Measurements from ENCODE around the gene ZNF469. TPM values are rescaled to one million over a fixed set of nuclear protein-coding genes. Genes with fewer than 3 reads are reported as not detected.

The ZNF469 gene
- total RNA-seq, 1 experiment from 2014 or later: 0.82 TPM

- Histone ChIP-seq H3K36me3 (no peaks in the 10 kb centered on the region), H3K9me3 (no peaks in the 10 kb centered on the region), H3K27me3 (no peaks in the 10 kb centered on the region), H3K4me3 (no peak overlapping the region)
- DNase-seq: no peak
Observed at GRCh38 chr16:88381820-88382451, 823 bp upstream of the ZNF469 start.

GRCh38 chr16:88383401-88384221, 852 bp downstream of the ZNF469 start:
- Histone ChIP-seq H3K9me3 (no peaks in the 10 kb centered on the region), H3K36me3 (no peaks in the 10 kb centered on the region), H3K27me3 (no peaks in the 10 kb centered on the region), H3K4me3 (peak overlapping the region; percentile 46)
- peak; percentile 44 for DNase-seq

- DNase-seq: no peak
- no peaks in the 10 kb centered on the region for H3K27me3 ChIP-seq
- peak overlapping the region; percentile 46 for H3K4me3 ChIP-seq
- H3K9me3 ChIP-seq: no peaks in the 10 kb centered on the region
- H3K36me3 ChIP-seq: no peaks in the 10 kb centered on the region
Observed at GRCh38 chr16:88384222-88385111, 1.7 kb downstream of the ZNF469 start.

- H3K27me3 ChIP-seq: no peaks in the 10 kb centered on the region
- H3K36me3 ChIP-seq: no peaks in the 10 kb centered on the region
- no peak for DNase-seq
- H3K9me3 ChIP-seq: no peaks in the 10 kb centered on the region
- H3K4me3 ChIP-seq: no peak overlapping the region
Observed at GRCh38 chr16:88385112-88385594, 2.4 kb downstream of the ZNF469 start.

GRCh38 chr16:88385831-88386815, 3.4 kb downstream of the ZNF469 start:
- H3K36me3 ChIP-seq: no peaks in the 10 kb centered on the region
- no peak overlapping the region for H3K4me3 ChIP-seq
- no peaks in the 10 kb centered on the region for H3K27me3 ChIP-seq
- no peaks in the 10 kb centered on the region for H3K9me3 ChIP-seq
- DNase-seq: no peak

GRCh38 chr16:88387180-88387765, 4.5 kb downstream of the ZNF469 start:
- no peak for DNase-seq
- no peaks in the 10 kb centered on the region for H3K27me3 ChIP-seq
- no peaks in the 10 kb centered on the region for H3K9me3 ChIP-seq
- H3K4me3 ChIP-seq: no peak overlapping the region
- no peaks in the 10 kb centered on the region for H3K36me3 ChIP-seq

GRCh38 chr16:88387941-88388627, 5.3 kb downstream of the ZNF469 start:
- no peak overlapping the region for H3K4me3 ChIP-seq
- DNase-seq: no peak
- no peaks in the 10 kb centered on the region for H3K9me3 ChIP-seq
- no peaks in the 10 kb centered on the region for H3K36me3 ChIP-seq
- no peaks in the 10 kb centered on the region for H3K27me3 ChIP-seq

- Histone ChIP-seq H3K36me3 (no peaks in the 10 kb centered on the region), H3K27me3 (no peaks in the 10 kb centered on the region), H3K4me3 (no peak overlapping the region), H3K9me3 (no peaks in the 10 kb centered on the region)
- DNase-seq: no peak
Observed at GRCh38 chr16:88389191-88389590, 6.4 kb downstream of the ZNF469 start.

GRCh38 chr16:88389621-88390160, 6.9 kb downstream of the ZNF469 start:
- Histone ChIP-seq H3K36me3 (no peaks in the 10 kb centered on the region), H3K4me3 (no peak overlapping the region), H3K9me3 (no peaks in the 10 kb centered on the region), H3K27me3 (no peaks in the 10 kb centered on the region)
- DNase-seq: no peak

- no peak for DNase-seq
- Histone ChIP-seq H3K36me3 (no peaks in the 10 kb centered on the region), H3K27me3 (no peaks in the 10 kb centered on the region), H3K9me3 (no peaks in the 10 kb centered on the region), H3K4me3 (no peak overlapping the region)
Observed at GRCh38 chr16:88390265-88390664, 7.5 kb downstream of the ZNF469 start.

- no peak for DNase-seq
- Histone ChIP-seq H3K27me3 (no peaks in the 10 kb centered on the region), H3K4me3 (no peak overlapping the region), H3K36me3 (no peaks in the 10 kb centered on the region), H3K9me3 (no peaks in the 10 kb centered on the region)
Observed at GRCh38 chr16:88390735-88391134, 8.0 kb downstream of the ZNF469 start.

GRCh38 chr16:88391144-88391850, 8.5 kb downstream of the ZNF469 start:
- Histone ChIP-seq H3K9me3 (no peaks in the 10 kb centered on the region), H3K36me3 (no peaks in the 10 kb centered on the region), H3K27me3 (no peaks in the 10 kb centered on the region), H3K4me3 (no peak overlapping the region)
- no peak for DNase-seq

- DNase-seq: no peak
- Histone ChIP-seq H3K9me3 (no peaks in the 10 kb centered on the region), H3K4me3 (no peak overlapping the region), H3K36me3 (no peaks in the 10 kb centered on the region), H3K27me3 (no peaks in the 10 kb centered on the region)
Observed at GRCh38 chr16:88392111-88392510, 9.4 kb downstream of the ZNF469 start.

- H3K9me3 ChIP-seq: no peaks in the 10 kb centered on the region
- H3K4me3 ChIP-seq: no peak overlapping the region
- no peaks in the 10 kb centered on the region for H3K36me3 ChIP-seq
- no peak for DNase-seq
- H3K27me3 ChIP-seq: no peaks in the 10 kb centered on the region
Observed at GRCh38 chr16:88392616-88393015, 9.9 kb downstream of the ZNF469 start.

Measured in MG63 (cell line).